Breast epithelium (tissue), 3 donors: ENCODE results near the gene GCH1.

Source experiments
- POLR2A ChIP-seq: fragments of 450-650 bp; IDR thresholded peaks from one replicate; pipeline ENCODE4 v1.6.1; 2016; ENCODE audit warnings: antibody characterized with exemption, mild to moderate bottlenecking, moderate library complexity
- POLR2AphosphoS5 ChIP-seq, 3 donors: sonication (generic); formaldehyde crosslinking; IDR thresholded peaks; one replicate each; pipeline ENCODE4 v1.6.1; 2017; ENCODE audit warnings: antibody characterized with exemption in 3 of 3
- TF ChIP-seq, protein P1 (sequence below), 3 donors: fragments of 450-650 bp; IDR thresholded peaks; one replicate each; pipeline ENCODE4 v1.5.1; 2016 to 2017; ENCODE audit warnings: antibody characterized with exemption in 3 of 3, mild to moderate bottlenecking in 3 of 3, moderate library complexity in 3 of 3

DNA sequence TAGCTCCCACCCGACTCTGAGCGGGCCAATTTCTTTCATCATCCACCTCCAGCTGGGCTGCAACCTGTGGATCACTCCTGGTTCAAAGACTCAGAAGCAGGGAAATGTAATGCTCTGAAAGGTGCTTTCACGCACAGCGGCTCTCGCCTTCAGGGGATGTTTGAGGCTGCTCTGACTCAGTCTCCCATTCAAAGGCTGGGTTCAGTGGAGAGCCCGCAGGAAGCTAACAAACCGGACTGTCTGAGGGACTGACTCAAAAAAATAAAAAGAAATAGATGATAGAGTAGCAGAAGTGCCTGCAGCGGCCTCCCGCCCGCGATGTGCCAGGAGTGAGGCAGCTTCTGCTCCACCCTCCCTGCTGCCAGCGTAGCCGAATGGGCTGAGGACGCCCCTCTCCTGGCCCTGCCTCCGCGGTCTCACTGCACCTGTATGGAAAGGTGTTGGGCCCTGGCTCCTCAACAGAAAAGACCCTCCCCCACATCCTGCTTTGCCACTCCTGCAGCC is 98.0 kb downstream of the GCH1 start:
- TF ChIP-seq, protein P1, sequence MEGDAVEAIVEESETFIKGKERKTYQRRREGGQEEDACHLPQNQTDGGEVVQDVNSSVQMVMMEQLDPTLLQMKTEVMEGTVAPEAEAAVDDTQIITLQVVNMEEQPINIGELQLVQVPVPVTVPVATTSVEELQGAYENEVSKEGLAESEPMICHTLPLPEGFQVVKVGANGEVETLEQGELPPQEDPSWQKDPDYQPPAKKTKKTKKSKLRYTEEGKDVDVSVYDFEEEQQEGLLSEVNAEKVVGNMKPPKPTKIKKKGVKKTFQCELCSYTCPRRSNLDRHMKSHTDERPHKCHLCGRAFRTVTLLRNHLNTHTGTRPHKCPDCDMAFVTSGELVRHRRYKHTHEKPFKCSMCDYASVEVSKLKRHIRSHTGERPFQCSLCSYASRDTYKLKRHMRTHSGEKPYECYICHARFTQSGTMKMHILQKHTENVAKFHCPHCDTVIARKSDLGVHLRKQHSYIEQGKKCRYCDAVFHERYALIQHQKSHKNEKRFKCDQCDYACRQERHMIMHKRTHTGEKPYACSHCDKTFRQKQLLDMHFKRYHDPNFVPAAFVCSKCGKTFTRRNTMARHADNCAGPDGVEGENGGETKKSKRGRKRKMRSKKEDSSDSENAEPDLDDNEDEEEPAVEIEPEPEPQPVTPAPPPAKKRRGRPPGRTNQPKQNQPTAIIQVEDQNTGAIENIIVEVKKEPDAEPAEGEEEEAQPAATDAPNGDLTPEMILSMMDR (IDR thresholded peaks at IDR 0.05): no peak
- TF ChIP-seq POLR2A (no peak), POLR2AphosphoS5 (IDR thresholded peaks at IDR 0.05) (no peak)
